CD14-positive monocyte (primary cell): Measurements from ENCODE around the gene TTC23. TPM values are rescaled to one million over a fixed set of nuclear protein-coding genes. Genes with fewer than 3 reads are reported as not detected.

Experiments
- DNase-seq, 3 donors: peaks; one replicate each; pipeline ENCODE4 v3.0.0-alpha.2; 2011 to 2022
- H2AFZ ChIP-seq: 2 replicates; pipeline ENCODE4 v1.6.0; 2012; ENCODE audit warnings: mild to moderate bottlenecking, low read depth, low read length, inconsistent platforms; ENCODE audit not compliant: insufficient read depth, poor library complexity, severe bottlenecking
- H3K27ac ChIP-seq, 2 donors: 1 replicate in 1 of 2; 2 replicates in 1 of 2; pipeline ENCODE4 v1.5.1; 2012 to 2013; ENCODE audit warnings: low read length in 2 of 2, control low read depth in 1 of 2, inconsistent platforms in 1 of 2, low read depth in 1 of 2, mild to moderate bottlenecking in 1 of 2
- H3K27me3 ChIP-seq, 2 donors: one replicate each; pipeline versions ENCODE4 v1.6.0 to v1.6.1; 2011 to 2013; ENCODE audit warnings: low read length in 2 of 2; ENCODE audit not compliant: control insufficient read depth in 2 of 2, insufficient read depth in 2 of 2
- H3K36me3 ChIP-seq, 2 donors: replicated peaks in 1 of 2; 1 replicate in 1 of 2; 2 replicates in 1 of 2; pipeline versions ENCODE4 v1.5.1 to v1.6.1; 2012 to 2013; ENCODE audit warnings: low read length in 2 of 2, control low read depth in 1 of 2, inconsistent platforms in 1 of 2, mild to moderate bottlenecking in 1 of 2; ENCODE audit not compliant: insufficient read depth in 2 of 2, control insufficient read depth in 1 of 2
- H3K4me1 ChIP-seq, 2 donors: 1 replicate in 1 of 2; 2 replicates in 1 of 2; pipeline versions ENCODE4 v1.5.1 to v1.6.1; 2012 to 2013; ENCODE audit warnings: low read length in 2 of 2, control low read depth in 1 of 2, inconsistent platforms in 1 of 2, mild to moderate bottlenecking in 1 of 2, moderate library complexity in 1 of 2; ENCODE audit not compliant: insufficient read depth in 2 of 2, control insufficient read depth in 1 of 2
- H3K4me2 ChIP-seq: replicated peaks from 2 replicates; pipeline ENCODE3; 2012; ENCODE audit warnings: low read length, moderate library complexity, mild to moderate bottlenecking; ENCODE audit not compliant: poor library complexity, severe bottlenecking; ENCODE audit errors: extremely low read depth
- H3K4me3 ChIP-seq, 3 experiments: fragments of 200-600 bp in 1 of 3; sonication (generic) in 1 of 3; replicated peaks in 1 of 3; 1 replicate in 2 of 3; 2 replicates in 1 of 3; pipeline ENCODE4 v1.5.1; 2011 to 2013; ENCODE audit warnings: low read length in 3 of 3, mild to moderate bottlenecking in 3 of 3, control low read depth in 2 of 3, low read depth in 2 of 3, inconsistent platforms in 1 of 3, moderate library complexity in 1 of 3
- H3K79me2 ChIP-seq: 2 replicates; pipeline ENCODE4 v1.6.0; 2012; ENCODE audit warnings: mild to moderate bottlenecking, control low read depth, inconsistent platforms, low read length, moderate library complexity; ENCODE audit not compliant: insufficient read depth
- H3K9ac ChIP-seq: 2 replicates; pipeline ENCODE4 v1.6.0; 2017; ENCODE audit warnings: low read length, mild to moderate bottlenecking; ENCODE audit not compliant: insufficient read depth, poor library complexity, severe bottlenecking
- H3K9me3 ChIP-seq, 2 donors: replicated peaks in 1 of 2; 1 replicate in 1 of 2; 2 replicates in 1 of 2; pipeline versions ENCODE4 v1.5.1 to v1.6.1; 2012 to 2013; ENCODE audit warnings: low read length in 2 of 2, control low read depth in 1 of 2; ENCODE audit not compliant: control insufficient read depth in 1 of 2, insufficient read depth in 1 of 2
- H4K20me1 ChIP-seq: 2 replicates; pipeline ENCODE4 v1.6.0; 2012; ENCODE audit warnings: mild to moderate bottlenecking, low read length, control low read depth, moderate library complexity; ENCODE audit not compliant: insufficient read depth
- H3K27ac Mint-ChIP-seq, 7 donors: one replicate each; pipeline ENCODE4 v1.8.0; 2020; ENCODE audit warnings: mild to moderate bottlenecking in 7 of 7, mixed read lengths in 7 of 7, moderate library complexity in 6 of 7, inconsistent platforms in 2 of 7
- H3K27me3 Mint-ChIP-seq, 3 donors: one replicate each; pipeline ENCODE4 v1.8.0; 2021 to 2022; ENCODE audit warnings: low read depth in 3 of 3, mild to moderate bottlenecking in 3 of 3, mixed read lengths in 3 of 3, moderate library complexity in 3 of 3, inconsistent platforms in 1 of 3
- H3K36me3 Mint-ChIP-seq, 2 donors: one replicate each; pipeline ENCODE4 v1.8.0; 2020; ENCODE audit warnings: mixed read lengths in 2 of 2, inconsistent platforms in 1 of 2, mild to moderate bottlenecking in 1 of 2
- H3K4me1 Mint-ChIP-seq: one replicate; pipeline ENCODE4 v1.8.0; 2020; ENCODE audit warnings: mild to moderate bottlenecking, mixed read lengths
- H3K4me3 Mint-ChIP-seq, 2 donors: one replicate each; pipeline ENCODE4 v1.8.0; 2020; ENCODE audit warnings: mild to moderate bottlenecking in 2 of 2, mixed read lengths in 2 of 2, moderate library complexity in 1 of 2
- H3K9me3 Mint-ChIP-seq, 7 donors: one replicate each; pipeline ENCODE4 v1.8.0; 2020 to 2022; ENCODE audit warnings: mixed read lengths in 7 of 7, mild to moderate bottlenecking in 6 of 7, moderate library complexity in 6 of 7, inconsistent platforms in 2 of 7
- CTCF ChIP-seq: fragments of 200-600 bp; IDR thresholded peaks from one replicate; pipeline ENCODE4 v1.8.0; 2022; ENCODE audit warnings: antibody characterized with exemption, mild to moderate bottlenecking
- WGBS: methylation state at CpG from one replicate; pipeline ENCODE4 v1.1.5; 2013; ENCODE audit warnings: missing lambda C conversion rate; ENCODE audit not compliant: insufficient coverage; 5-methylcytosine and 5-hydroxymethylcytosine counted together
- intact Hi-C, 2 donors: fragments of 100-400 bp; cut with micrococcal nuclease; formaldehyde crosslinking; loops; one replicate each; pipeline versions ENCODE4 v1.15.0 to v1.15.1; 2023
- polyA plus RNA-seq, 3 donors: library from polyadenylated mRNA; depleted of rRNA in 1 of 3; unstranded in 2 of 3; stranded (reverse) in 1 of 3; fragments of 300-500 nt in 2 of 3; fragments of >200 nt in 1 of 3; fragmentation: Illumina TruSeq in 2 of 3; gene quantifications; 1 replicate in 2 of 3; 2 replicates in 1 of 3; pipeline ENCODE4 v1.2.3, GENCODE V29; 2012 to 2021

The TTC23 gene
- polyA plus RNA-seq, 3 donors = 0.51 to 0.55 TPM; not detected in 1

DNA sequence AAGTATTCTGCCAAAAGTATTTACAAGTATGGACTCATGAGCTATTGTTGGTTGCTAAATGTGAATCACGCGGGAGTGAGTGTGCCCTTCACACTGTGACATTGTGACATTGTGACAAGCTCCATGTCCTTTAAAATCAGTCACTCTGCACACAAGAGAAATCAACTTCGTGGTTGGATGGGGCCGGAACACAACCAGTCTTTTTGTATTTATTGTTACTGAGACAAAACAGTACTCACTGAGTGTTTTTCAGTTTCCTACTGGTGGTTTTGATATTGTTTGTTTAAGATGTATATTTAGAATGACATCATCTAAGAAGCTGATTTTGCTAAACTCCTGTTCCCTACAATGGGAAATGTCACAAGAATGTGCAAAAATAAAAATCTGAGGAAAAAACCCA, 114.2 kb downstream of the TTC23 start:
- Mint-ChIP-seq H3K36me3 (no peaks in the 10 kb centered on the region), H3K27me3 (peaks cover 2 to 6% (median 2%) of the 10 kb centered on the region in 3 donors), H3K4me1 (no peaks in the 10 kb centered on the region), H3K9me3 (peaks cover 0 to 1% (median 0%) of the 10 kb centered on the region in 7 donors), H3K4me3 (no peak overlapping the region), H3K27ac (no peak overlapping the region)
- H3K27ac ChIP-seq = no peak overlapping the region
- no peaks in the 10 kb centered on the region for H3K36me3 ChIP-seq
- no peaks in the 10 kb centered on the region for H3K79me2 ChIP-seq
- WGBS = no CpG with 5 or more reads among the region's 4 CpGs
- H4K20me1 ChIP-seq = no peaks in the 10 kb centered on the region
- DNase-seq = no peak
- no peak overlapping the region for H3K9ac ChIP-seq
- no peaks in the 10 kb centered on the region for H3K27me3 ChIP-seq
- no peak overlapping the region for H2AFZ ChIP-seq
- no peaks in the 10 kb centered on the region for H3K4me1 ChIP-seq
- no peak overlapping the region for H3K4me2 ChIP-seq
- intact Hi-C loops = no loop called here
- TF ChIP-seq CTCF = no peak
- H3K9me3 ChIP-seq = no peaks in the 10 kb centered on the region
- H3K4me3 ChIP-seq = no peak overlapping the region

DNA sequence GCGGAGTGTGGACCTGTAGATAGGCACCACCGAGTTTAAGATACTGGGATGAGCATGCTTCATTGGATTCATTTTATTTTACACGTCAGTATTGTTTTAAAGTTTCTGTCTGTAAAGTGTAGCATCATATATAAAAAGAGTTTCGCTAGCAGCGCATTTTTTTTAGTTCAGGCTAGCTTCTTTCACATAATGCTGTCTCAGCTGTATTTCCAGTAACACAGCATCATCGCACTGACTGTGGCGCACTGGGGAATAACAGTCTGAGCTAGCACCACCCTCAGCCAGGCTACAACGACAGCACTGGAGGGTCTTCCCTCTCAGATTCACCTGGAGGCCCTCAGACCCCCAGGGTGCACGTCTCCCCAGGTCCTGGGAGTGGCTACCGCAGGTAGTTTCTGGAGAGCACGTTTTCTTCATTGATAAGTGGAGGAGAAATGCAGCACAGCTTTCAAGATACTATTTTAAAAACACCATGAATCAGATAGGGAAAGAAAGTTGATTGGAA, 115.0 kb downstream of the TTC23 start:
- Mint-ChIP-seq H3K27me3 (peaks cover 0 to 9% (median 2%) of the 10 kb centered on the region in 3 donors), H3K4me1 (peaks cover 7% of the 10 kb centered on the region), H3K4me3 (no peak overlapping the region), H3K27ac (no peak overlapping the region), H3K36me3 (no peaks in the 10 kb centered on the region), H3K9me3 (no peaks in the 10 kb centered on the region)
- Histone ChIP-seq H2AFZ (no peak overlapping the region), H4K20me1 (no peaks in the 10 kb centered on the region), H3K9me3 (no peaks in the 10 kb centered on the region), H3K4me1 (peaks cover 3 to 6% of the 10 kb centered on the region in 2 donors), H3K9ac (no peak overlapping the region), H3K79me2 (no peaks in the 10 kb centered on the region), H3K27me3 (no peaks in the 10 kb centered on the region), H3K4me2 (no peak overlapping the region), H3K4me3 (no peak overlapping the region), H3K36me3 (no peaks in the 10 kb centered on the region), H3K27ac (no peak overlapping the region)
- no peak for TF ChIP-seq CTCF
- no peak for DNase-seq
- intact Hi-C loops = no loop called here
- WGBS = 100% methylated on average over 3 of the region's 11 CpGs
